ENCODE data around the gene DCUN1D2.
A peak's percentile ranks its signal among the peaks of the same experiment; 100 is the strongest.
"Not testable (repeated sequence)": the region's sequence is repeated elsewhere in the genome, so short reads cannot be mapped to it uniquely, and the experiment has no call there.

Gene DCUN1D2

GRCh38 chr13:113445791-113446487 is 44.6 kb downstream of the DCUN1D2 start:
- DNase-seq (ENCODE audit: low spot score), result peak; percentile 42

GRCh38 chr13:113443991-113444390 is 46.5 kb downstream of the DCUN1D2 start:
- no peak for DNase-seq (ENCODE audit: low spot score)

- DNase-seq (ENCODE audit: low spot score), result no peak
Measured at GRCh38 chr13:113442985-113443362, 47.5 kb downstream of the DCUN1D2 start.

GRCh38 chr13:113442354-113442984 is 48.0 kb downstream of the DCUN1D2 start:
- DNase-seq (ENCODE audit: low spot score), result no peak

- no peak for DNase-seq (ENCODE audit: low spot score)
Measured at GRCh38 chr13:113441661-113442060, 48.9 kb downstream of the DCUN1D2 start.

GRCh38 chr13:113437408-113438010 is 53.0 kb downstream of the DCUN1D2 start:
- DNase-seq (ENCODE audit: low spot score), result no peak

- not testable (repeated sequence) for DNase-seq (ENCODE audit: low spot score)
Measured at GRCh38 chr13:113436866-113437265, 53.6 kb downstream of the DCUN1D2 start.

GRCh38 chr13:113435907-113436306 is 54.6 kb downstream of the DCUN1D2 start:
- not testable (repeated sequence) for DNase-seq (ENCODE audit: low spot score)

- DNase-seq (ENCODE audit: low spot score), result no peak
Measured at GRCh38 chr13:113433391-113433916, 57.1 kb downstream of the DCUN1D2 start.

GRCh38 chr13:113432506-113433270 is 57.8 kb downstream of the DCUN1D2 start:
- DNase-seq (ENCODE audit: low spot score), result no peak

- no peak for DNase-seq (ENCODE audit: low spot score)
Measured at GRCh38 chr13:113431171-113431570, 59.3 kb downstream of the DCUN1D2 start.

- DNase-seq (ENCODE audit: low spot score), result no peak
Measured at GRCh38 chr13:113430378-113431110, 60.0 kb downstream of the DCUN1D2 start.

GRCh38 chr13:113429608-113429985 is 60.9 kb downstream of the DCUN1D2 start:
- no peak for DNase-seq (ENCODE audit: low spot score)

- no peak for DNase-seq (ENCODE audit: low spot score)
Measured at GRCh38 chr13:113428871-113429607, 61.5 kb downstream of the DCUN1D2 start.

GRCh38 chr13:113428469-113428865 is 62.0 kb downstream of the DCUN1D2 start:
- no peak for DNase-seq (ENCODE audit: low spot score)

GRCh38 chr13:113427562-113428468 is 62.7 kb downstream of the DCUN1D2 start:
- no peak for DNase-seq (ENCODE audit: low spot score)

GRCh38 chr13:113426591-113426986 is 63.9 kb downstream of the DCUN1D2 start:
- no peak for DNase-seq (ENCODE audit: low spot score)

- no peak for DNase-seq (ENCODE audit: low spot score)
Measured at GRCh38 chr13:113425941-113426590, 64.4 kb downstream of the DCUN1D2 start.

GRCh38 chr13:113423520-113424163 is 66.9 kb downstream of the DCUN1D2 start:
- DNase-seq (ENCODE audit: low spot score), result no peak
